H9 (cell line): Measurements from ENCODE around the gene IPO13. TPM values are rescaled to one million over a fixed set of nuclear protein-coding genes. Genes with fewer than 3 reads are reported as not detected.

Experiments used
- DNase-seq: peaks from one replicate; pipeline ENCODE4 v3.0.0-alpha.2; 2017
- H2AFZ ChIP-seq: one replicate; pipeline ENCODE4 v1.6.1; 2013; ENCODE audit warnings: mild to moderate bottlenecking, low read length, control low read depth, moderate library complexity
- H2AK5ac ChIP-seq: 2 replicates; pipeline ENCODE4 v1.6.1; 2013; ENCODE audit warnings: low read length, control low read depth, mixed read lengths; ENCODE audit not compliant: insufficient read length
- H2BK120ac ChIP-seq: one replicate; pipeline ENCODE4 v1.6.1; 2013; ENCODE audit warnings: low read depth, mild to moderate bottlenecking, low read length, control low read depth, inconsistent platforms; ENCODE audit not compliant: poor library complexity, severe bottlenecking
- H2BK12ac ChIP-seq: 2 replicates; pipeline ENCODE4 v1.6.1; 2013; ENCODE audit warnings: low read length, control low read depth, mixed read lengths, low read depth; ENCODE audit not compliant: insufficient read length
- H2BK15ac ChIP-seq: 2 replicates; pipeline ENCODE4 v1.6.1; 2013; ENCODE audit warnings: low read depth, low read length, control low read depth
- H2BK20ac ChIP-seq: one replicate; pipeline ENCODE4 v1.6.1; 2013; ENCODE audit warnings: low read depth, mild to moderate bottlenecking, low read length, control low read depth, inconsistent platforms; ENCODE audit not compliant: poor library complexity, severe bottlenecking
- H2BK5ac ChIP-seq: 2 replicates; pipeline ENCODE4 v1.6.1; 2013; ENCODE audit warnings: low read length, control low read depth, mixed read lengths; ENCODE audit not compliant: insufficient read length
- H3K14ac ChIP-seq: 2 replicates; pipeline ENCODE4 v1.6.1; 2013; ENCODE audit warnings: low read length, control low read depth; ENCODE audit not compliant: insufficient read depth
- H3K18ac ChIP-seq: 2 replicates; pipeline ENCODE4 v1.6.1; 2013; ENCODE audit warnings: low read depth, mild to moderate bottlenecking, mixed read lengths, low read length, control low read depth; ENCODE audit not compliant: insufficient read length
- H3K23ac ChIP-seq: 2 replicates; pipeline ENCODE4 v1.6.1; 2013; ENCODE audit warnings: low read length, control low read depth, mixed read lengths, low read depth; ENCODE audit not compliant: insufficient read length
- H3K23me2 ChIP-seq: 2 replicates; pipeline ENCODE4 v1.6.1; 2013; ENCODE audit warnings: low read depth, mild to moderate bottlenecking, mixed read lengths, low read length, control low read depth; ENCODE audit not compliant: insufficient read length, poor library complexity, severe bottlenecking
- H3K27ac ChIP-seq: 2 replicates; pipeline ENCODE4 v1.5.1; 2013; ENCODE audit warnings: low read length, control low read depth, mixed read lengths, low read depth; ENCODE audit not compliant: insufficient read length
- H3K27me3 ChIP-seq: 2 replicates; pipeline ENCODE4 v1.6.1; 2013; ENCODE audit warnings: low read length, control low read depth, inconsistent platforms; ENCODE audit not compliant: insufficient read depth
- H3K4ac ChIP-seq: 2 replicates; pipeline ENCODE4 v1.6.1; 2013; ENCODE audit warnings: low read depth, mild to moderate bottlenecking, control low read depth, inconsistent platforms, low read length, moderate library complexity
- H3K4me1 ChIP-seq: 2 replicates; pipeline ENCODE4 v1.6.1; 2013; ENCODE audit warnings: low read length, control low read depth, inconsistent platforms; ENCODE audit not compliant: insufficient read depth
- H3K4me2 ChIP-seq: 2 replicates; pipeline ENCODE4 v1.6.1; 2013; ENCODE audit warnings: low read length, control low read depth, mixed read lengths; ENCODE audit not compliant: insufficient read length, insufficient read depth
- H3K56ac ChIP-seq: 2 replicates; pipeline ENCODE4 v1.6.1; 2013; ENCODE audit warnings: low read depth, mild to moderate bottlenecking, mixed read lengths, low read length, control low read depth; ENCODE audit not compliant: insufficient read length
- H3K79me1 ChIP-seq: 2 replicates; pipeline ENCODE4 v1.6.1; 2013; ENCODE audit warnings: low read depth, mild to moderate bottlenecking, moderate library complexity, low read length, control low read depth, inconsistent platforms; ENCODE audit not compliant: insufficient read depth, poor library complexity, severe bottlenecking
- H3K79me2 ChIP-seq: 2 replicates; pipeline ENCODE4 v1.6.1; 2013; ENCODE audit warnings: low read length, control low read depth, inconsistent platforms; ENCODE audit not compliant: insufficient read depth
- H3K9ac ChIP-seq: 2 replicates; pipeline ENCODE4 v1.6.1; 2013; ENCODE audit warnings: low read length, control low read depth, mixed read lengths; ENCODE audit not compliant: insufficient read length; ENCODE audit errors: extremely low read depth
- H3K9me3 ChIP-seq: one replicate; pipeline ENCODE4 v1.6.1; 2013; ENCODE audit warnings: low read depth, low read length, inconsistent platforms; ENCODE audit not compliant: control insufficient read depth
- H3T11ph ChIP-seq: one replicate; pipeline ENCODE4 v1.6.1; 2013; ENCODE audit warnings: mild to moderate bottlenecking, low read length, control low read depth, inconsistent platforms
- H4K20me1 ChIP-seq: one replicate; pipeline ENCODE4 v1.6.1; 2013; ENCODE audit not compliant: control insufficient read depth, insufficient read length, insufficient read depth
- H4K5ac ChIP-seq: 2 replicates; pipeline ENCODE4 v1.6.1; 2013; ENCODE audit warnings: low read depth, mild to moderate bottlenecking, mixed read lengths, low read length, control low read depth; ENCODE audit not compliant: insufficient read length
- H4K8ac ChIP-seq: replicated peaks from 2 replicates; pipeline ENCODE4 v1.6.1; 2013; ENCODE audit warnings: low read length, control low read depth, mixed read lengths, low read depth; ENCODE audit not compliant: insufficient read length
- H4K91ac ChIP-seq: 2 replicates; pipeline ENCODE4 v1.6.1; 2013; ENCODE audit warnings: low read depth, mild to moderate bottlenecking, moderate library complexity, mixed read lengths, low read length, control low read depth; ENCODE audit not compliant: insufficient read length
- H3K27ac Mint-ChIP-seq, 3 experiments: 2 replicates in 2 of 3; 3 replicates in 1 of 3; pipeline ENCODE4 v1.8.0; 2020 to 2021; ENCODE audit warnings: mixed read lengths in 3 of 3, mild to moderate bottlenecking in 1 of 3, moderate library complexity in 1 of 3
- H3K27me3 Mint-ChIP-seq: 2 replicates; pipeline ENCODE4 v1.8.0; 2021; ENCODE audit warnings: low read depth, mild to moderate bottlenecking, moderate library complexity, mixed read lengths
- H3K36me3 Mint-ChIP-seq, 3 experiments: 2 replicates in 2 of 3; 3 replicates in 1 of 3; pipeline ENCODE4 v1.8.0; 2020 to 2021; ENCODE audit warnings: low read depth in 3 of 3, mixed read lengths in 3 of 3; ENCODE audit not compliant: insufficient read depth in 1 of 3
- H3K4me1 Mint-ChIP-seq, 2 experiments: 2 replicates each; pipeline ENCODE4 v1.8.0; 2020; ENCODE audit warnings: mixed read lengths in 2 of 2
- H3K4me3 Mint-ChIP-seq, 2 experiments: 2 replicates in 1 of 2; 3 replicates in 1 of 2; pipeline ENCODE4 v1.8.0; 2020 to 2021; ENCODE audit warnings: mild to moderate bottlenecking in 2 of 2, mixed read lengths in 2 of 2, moderate library complexity in 1 of 2
- H3K9me3 Mint-ChIP-seq, 2 experiments: 2 replicates in 1 of 2; 3 replicates in 1 of 2; pipeline ENCODE4 v1.8.0; 2020; ENCODE audit warnings: mild to moderate bottlenecking in 2 of 2, mixed read lengths in 2 of 2, moderate library complexity in 1 of 2
- WGBS: extraction: QIAGEN DNeasy Blood & Tissue Kit; methylation state at CpG from one replicate; pipeline ENCODE4 v1.1.7; 2013; ENCODE audit warnings: missing lambda C conversion rate, low lambda C conversion rate, mixed read lengths; ENCODE audit not compliant: insufficient read length; ENCODE audit errors: extremely low coverage; 5-methylcytosine and 5-hydroxymethylcytosine counted together
- total RNA-seq: library from RNA; stranded (reverse); gene quantifications from 2 replicates; pipeline ENCODE4 v1.2.1, GENCODE V29; 2021
- TF ChIP-seq, protein P1 (sequence below): fragments of 200-600 bp; sonication (generic); conservative IDR thresholded peaks from 3 replicates; pipeline ENCODE4 v1.8.0; 2021; ENCODE audit warnings: antibody characterized with exemption, mild to moderate bottlenecking

The IPO13 gene
- total RNA-seq, 1 experiment from 2014 or later, result 24.5 TPM

DNA sequence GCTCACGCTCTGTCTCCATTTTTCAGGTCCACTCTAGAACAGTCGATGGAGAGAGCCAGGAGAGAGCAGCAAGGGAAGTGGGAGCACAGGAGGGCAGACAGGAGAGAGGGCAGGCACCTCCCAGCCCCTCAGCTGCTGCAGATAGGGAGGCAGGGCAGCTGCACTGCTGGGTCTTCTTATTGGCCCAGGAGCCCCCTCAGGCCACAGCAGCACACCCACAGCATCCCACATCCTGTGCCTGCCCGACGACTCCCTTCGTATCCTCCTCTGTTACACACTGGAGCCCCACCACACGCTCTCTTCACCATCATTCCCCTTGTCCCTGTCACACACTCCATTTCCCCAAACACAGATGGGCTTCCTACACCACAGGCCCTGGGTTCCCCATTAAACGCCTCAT, 26.8 kb upstream of the IPO13 start:
- Histone ChIP-seq H3K23ac (no peak overlapping the region), H2BK15ac (no peak overlapping the region), H2BK12ac (no peak overlapping the region), H3K4me1 (no peaks in the 10 kb centered on the region), H3T11ph (no peak overlapping the region), H2AFZ (no peak overlapping the region), H2AK5ac (no peak overlapping the region), H4K91ac (no peak overlapping the region), H3K9me3 (no peaks in the 10 kb centered on the region), H2BK120ac (no peak overlapping the region), H3K9ac (no peak overlapping the region), H3K14ac (no peak overlapping the region), H2BK5ac (no peak overlapping the region), H4K5ac (no peak overlapping the region), H3K4ac (no peak overlapping the region), H4K8ac (no peak overlapping the region), H3K4me2 (no peak overlapping the region), H2BK20ac (no peak overlapping the region), H3K79me2 (no peaks in the 10 kb centered on the region), H3K18ac (no peak overlapping the region), H3K27me3 (no peaks in the 10 kb centered on the region), H3K56ac (no peak overlapping the region), H3K23me2 (no peaks in the 10 kb centered on the region), H4K20me1 (no peaks in the 10 kb centered on the region), H3K79me1 (no peaks in the 10 kb centered on the region), H3K27ac (no peak overlapping the region)
- Mint-ChIP-seq H3K4me1 (peaks cover 3 to 4% of the 10 kb centered on the region in 2 experiments; a peak in 3 of 4 replicates), H3K9me3 (no peaks in the 10 kb centered on the region), H3K27me3 (no peaks in the 10 kb centered on the region; the same call in 1 of the 2 replicates), H3K36me3 (peaks cover 0 to 3% (median 3%) of the 10 kb centered on the region in 3 experiments; a peak in 5 of 7 replicates), H3K27ac (0 out of 7 replicates have a peak overlapping the region, but pooled peaks of 1 of the 3 experiments have one; percentile 11), H3K4me3 (no peak overlapping the region)
- DNase-seq, result no peak
- TF ChIP-seq, protein P1, sequence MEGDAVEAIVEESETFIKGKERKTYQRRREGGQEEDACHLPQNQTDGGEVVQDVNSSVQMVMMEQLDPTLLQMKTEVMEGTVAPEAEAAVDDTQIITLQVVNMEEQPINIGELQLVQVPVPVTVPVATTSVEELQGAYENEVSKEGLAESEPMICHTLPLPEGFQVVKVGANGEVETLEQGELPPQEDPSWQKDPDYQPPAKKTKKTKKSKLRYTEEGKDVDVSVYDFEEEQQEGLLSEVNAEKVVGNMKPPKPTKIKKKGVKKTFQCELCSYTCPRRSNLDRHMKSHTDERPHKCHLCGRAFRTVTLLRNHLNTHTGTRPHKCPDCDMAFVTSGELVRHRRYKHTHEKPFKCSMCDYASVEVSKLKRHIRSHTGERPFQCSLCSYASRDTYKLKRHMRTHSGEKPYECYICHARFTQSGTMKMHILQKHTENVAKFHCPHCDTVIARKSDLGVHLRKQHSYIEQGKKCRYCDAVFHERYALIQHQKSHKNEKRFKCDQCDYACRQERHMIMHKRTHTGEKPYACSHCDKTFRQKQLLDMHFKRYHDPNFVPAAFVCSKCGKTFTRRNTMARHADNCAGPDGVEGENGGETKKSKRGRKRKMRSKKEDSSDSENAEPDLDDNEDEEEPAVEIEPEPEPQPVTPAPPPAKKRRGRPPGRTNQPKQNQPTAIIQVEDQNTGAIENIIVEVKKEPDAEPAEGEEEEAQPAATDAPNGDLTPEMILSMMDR, result no peak
- WGBS, result no CpG with 5 or more reads among the region's 7 CpGs
